CD4-positive, alpha-beta memory T cell (primary cell): ENCODE measurements around the gene PNMA6A. TPM values are rescaled to one million over a fixed set of nuclear protein-coding genes. Genes with fewer than 3 reads are reported as not detected.

Experiments
- CTCF ChIA-PET: fragments of 350-600 bp; sonication (Branson Sonifier 250); formaldehyde crosslinking; loops from one replicate; lab custom pipeline; 2021; ENCODE audit warnings: inconsistent platforms; ENCODE audit not compliant: partially characterized antibody; lab: Charles Lee
- POLR2A ChIA-PET: fragments of 350-600 bp; sonication (Branson Sonifier 250); formaldehyde crosslinking; loops from one replicate; lab custom pipeline; 2021; ENCODE audit not compliant: partially characterized antibody; lab: Charles Lee
- DNase-seq, 5 donors: peaks; one replicate each; pipeline versions ENCODE4 v3.0.0 to v3.0.0-alpha.2; 2020 to 2022; ENCODE audit warnings: mixed read lengths in 1 of 5
- H3K27ac ChIP-seq: one replicate; pipeline ENCODE4 v1.7.0; 2013; ENCODE audit warnings: low read depth, low read length
- H3K27me3 ChIP-seq: 2 replicates; pipeline ENCODE4 v1.7.0; 2013; ENCODE audit warnings: mild to moderate bottlenecking, low read length, moderate library complexity; ENCODE audit not compliant: insufficient read depth
- H3K36me3 ChIP-seq: 2 replicates; pipeline ENCODE4 v1.7.0; 2013; ENCODE audit warnings: mild to moderate bottlenecking, low read length, moderate library complexity; ENCODE audit not compliant: insufficient read depth
- H3K4me1 ChIP-seq: 2 replicates; pipeline ENCODE4 v1.7.0; 2013; ENCODE audit warnings: mild to moderate bottlenecking, low read length, moderate library complexity; ENCODE audit not compliant: insufficient read depth
- H3K4me3 ChIP-seq, 2 donors: one replicate each; pipeline ENCODE4 v1.7.0; 2013; ENCODE audit warnings: low read length in 2 of 2, mild to moderate bottlenecking in 1 of 2
- H3K9me3 ChIP-seq, 2 donors: one replicate each; pipeline ENCODE4 v1.7.0; 2013; ENCODE audit warnings: low read length in 2 of 2, control low read depth in 1 of 2; ENCODE audit not compliant: control insufficient read depth in 1 of 2
- H3K27ac Mint-ChIP-seq, 7 donors: one replicate each; pipeline ENCODE4 v1.8.0; 2020 to 2021; ENCODE audit warnings: mixed read lengths in 7 of 7, mild to moderate bottlenecking in 6 of 7, inconsistent platforms in 3 of 7, moderate library complexity in 3 of 7
- H3K27me3 Mint-ChIP-seq, 2 donors: one replicate each; pipeline ENCODE4 v1.8.0; 2020 to 2021; ENCODE audit warnings: mixed read lengths in 2 of 2
- H3K36me3 Mint-ChIP-seq, 2 donors: one replicate each; pipeline ENCODE4 v1.8.0; 2020 to 2021; ENCODE audit warnings: mixed read lengths in 2 of 2, inconsistent platforms in 1 of 2, mild to moderate bottlenecking in 1 of 2
- H3K4me1 Mint-ChIP-seq, 4 donors: one replicate each; pipeline ENCODE4 v1.8.0; 2020 to 2021; ENCODE audit warnings: mixed read lengths in 4 of 4, mild to moderate bottlenecking in 1 of 4
- H3K4me3 Mint-ChIP-seq, 8 donors: one replicate each; pipeline ENCODE4 v1.8.0; 2020 to 2021; ENCODE audit warnings: mixed read lengths in 8 of 8, mild to moderate bottlenecking in 7 of 8, moderate library complexity in 6 of 8, inconsistent platforms in 3 of 8
- H3K9me3 Mint-ChIP-seq, 8 donors: one replicate each; pipeline ENCODE4 v1.8.0; 2020 to 2021; ENCODE audit warnings: mixed read lengths in 8 of 8, mild to moderate bottlenecking in 5 of 8, inconsistent platforms in 3 of 8, moderate library complexity in 1 of 8
- intact Hi-C: fragments of 100-400 bp; cut with micrococcal nuclease; formaldehyde crosslinking; loops from one replicate; pipeline ENCODE4 v1.15.1; 2023
- polyA plus RNA-seq, 2 donors: library from polyadenylated mRNA; unstranded; fragments of 300-500 nt; fragmentation: Illumina TruSeq; gene quantifications; one replicate each; pipeline ENCODE4 v1.2.3, GENCODE V29; 2021
- total RNA-seq, 2 experiments: library from RNA; stranded (reverse); gene quantifications; one replicate each; pipeline ENCODE4 v1.2.3, GENCODE V29; 2021

Gene PNMA6A
- total and polyA plus RNA-seq, 4 experiments from 2014 or later: 0.08 to 0.23 TPM; not detected in 2

GRCh38 chrX:153049093-153049492 is 23.2 kb upstream of the PNMA6A start:
- ChIA-PET POLR2A (no interaction called here), CTCF (no interaction called here)
- Histone ChIP-seq H3K4me3 (no peak overlapping the region), H3K36me3 (no peaks in the 10 kb centered on the region), H3K9me3 (no peaks in the 10 kb centered on the region), H3K27ac (no peak overlapping the region), H3K27me3 (no peaks in the 10 kb centered on the region), H3K4me1 (no peaks in the 10 kb centered on the region)
- H3K4me1 Mint-ChIP-seq: no peaks in the 10 kb centered on the region
- intact Hi-C loops: no loop called here
- H3K9me3 Mint-ChIP-seq: peaks cover 0 to 29% (median 16%) of the 10 kb centered on the region in 8 donors
- H3K27ac Mint-ChIP-seq: no peak overlapping the region
- no peaks in the 10 kb centered on the region for H3K27me3 Mint-ChIP-seq
- H3K4me3 Mint-ChIP-seq: no peak overlapping the region
- H3K36me3 Mint-ChIP-seq: peaks cover 14 to 19% of the 10 kb centered on the region in 2 donors
- no peak for DNase-seq

GRCh38 chrX:153052534-153052933 is 19.7 kb upstream of the PNMA6A start:
- ChIA-PET POLR2A (no interaction called here), CTCF (no interaction called here)
- intact Hi-C loops: no loop called here
- H3K4me1 Mint-ChIP-seq: no peaks in the 10 kb centered on the region
- Histone ChIP-seq H3K9me3 (no peaks in the 10 kb centered on the region), H3K4me1 (no peaks in the 10 kb centered on the region), H3K36me3 (no peaks in the 10 kb centered on the region), H3K4me3 (no peak overlapping the region), H3K27ac (no peak overlapping the region), H3K27me3 (no peaks in the 10 kb centered on the region)
- H3K27ac Mint-ChIP-seq: no peak overlapping the region
- H3K36me3 Mint-ChIP-seq: peaks cover 14% of the 10 kb centered on the region in 2 donors
- H3K27me3 Mint-ChIP-seq: peaks cover 0 to 2% of the 10 kb centered on the region in 2 donors
- H3K4me3 Mint-ChIP-seq: no peak overlapping the region
- peaks cover 0 to 29% (median 15%) of the 10 kb centered on the region in 8 donors for H3K9me3 Mint-ChIP-seq
- no peak for DNase-seq

GRCh38 chrX:153055871-153056749 is 16.1 kb upstream of the PNMA6A start, which contains the start of gene PNMA3:
PNMA3 (plus strand) TSS chrX:153056470; CDS start chrX:153057056, 586 bp downstream.
- POLR2A ChIA-PET: no interaction called here
- no peaks in the 10 kb centered on the region for H3K36me3 ChIP-seq
- no peak within 1 kb of the TSS for H3K27ac ChIP-seq
- H3K4me1 Mint-ChIP-seq: no peaks in the 10 kb centered on the region
- intact Hi-C loops: no loop called here
- no peaks in the 10 kb centered on the region for H3K27me3 ChIP-seq
- H3K9me3 ChIP-seq: no peaks in the 10 kb centered on the region
- no peak for DNase-seq
- CTCF ChIA-PET: no interaction called here
- peaks cover 0 to under 1% (median 0%) of the 10 kb centered on the region in 8 donors for H3K9me3 Mint-ChIP-seq
- H3K27ac Mint-ChIP-seq: peak within 1 kb of the TSS in 1 of 7 donors; percentile 78
- peak within 1 kb of the TSS in 3 of 8 donors; percentile 8 to 59 (median 29) for H3K4me3 Mint-ChIP-seq
- H3K27me3 Mint-ChIP-seq: peaks cover 0 to 2% of the 10 kb centered on the region in 2 donors
- no peaks in the 10 kb centered on the region for H3K4me1 ChIP-seq
- H3K36me3 Mint-ChIP-seq: no peaks in the 10 kb centered on the region
- no peak within 1 kb of the TSS for H3K4me3 ChIP-seq

- H3K36me3 Mint-ChIP-seq: no peaks in the 10 kb centered on the region
- no peak for DNase-seq
- H3K4me1 ChIP-seq: no peaks in the 10 kb centered on the region
- H3K27me3 ChIP-seq: no peaks in the 10 kb centered on the region
- H3K27ac ChIP-seq: no peak overlapping the region
- intact Hi-C loops: no loop called here
- H3K4me1 Mint-ChIP-seq: no peaks in the 10 kb centered on the region
- H3K9me3 Mint-ChIP-seq: no peaks in the 10 kb centered on the region
- ChIA-PET POLR2A (no interaction called here), CTCF (no interaction called here)
- peaks cover 0 to 2% of the 10 kb centered on the region in 2 donors for H3K27me3 Mint-ChIP-seq
- no peak overlapping the region for H3K27ac Mint-ChIP-seq
- no peaks in the 10 kb centered on the region for H3K9me3 ChIP-seq
- H3K4me3 Mint-ChIP-seq: no peak overlapping the region
- no peak overlapping the region for H3K4me3 ChIP-seq
- H3K36me3 ChIP-seq: no peaks in the 10 kb centered on the region
These were observed 15.0 kb upstream of the PNMA6A start for GRCh38 chrX:153057281-153057680.

- Histone ChIP-seq H3K9me3 (no peaks in the 10 kb centered on the region), H3K4me3 (no peak overlapping the region), H3K27ac (no peak overlapping the region), H3K4me1 (no peaks in the 10 kb centered on the region), H3K27me3 (no peaks in the 10 kb centered on the region), H3K36me3 (no peaks in the 10 kb centered on the region)
- intact Hi-C loops: no loop called here
- ChIA-PET POLR2A (no interaction called here), CTCF (interaction anchor here (0.7 kb wide), 1 partner anchor 401 kb away, joined by 3 read pairs; no protein-coding TSS in a partner anchor)
- no peaks in the 10 kb centered on the region for H3K4me1 Mint-ChIP-seq
- H3K9me3 Mint-ChIP-seq: no peaks in the 10 kb centered on the region
- no peak overlapping the region for H3K27ac Mint-ChIP-seq
- DNase-seq: no peak
- H3K4me3 Mint-ChIP-seq: no peak overlapping the region
- H3K36me3 Mint-ChIP-seq: no peaks in the 10 kb centered on the region
- peaks cover 0 to 2% of the 10 kb centered on the region in 2 donors for H3K27me3 Mint-ChIP-seq
These were observed 12.8 kb upstream of the PNMA6A start for GRCh38 chrX:153059191-153060094.

- ChIA-PET CTCF (no interaction called here), POLR2A (no interaction called here)
- peaks cover 0 to 2% of the 10 kb centered on the region in 2 donors for H3K27me3 Mint-ChIP-seq
These were observed 12.2 kb upstream of the PNMA6A start for GRCh38 chrX:153060095-153060445.

GRCh38 chrX:153061732-153062131 is 10.5 kb upstream of the PNMA6A start:
- Histone ChIP-seq H3K4me3 (no peak overlapping the region), H3K4me1 (no peaks in the 10 kb centered on the region), H3K27me3 (no peaks in the 10 kb centered on the region), H3K27ac (no peak overlapping the region), H3K36me3 (no peaks in the 10 kb centered on the region), H3K9me3 (no peaks in the 10 kb centered on the region)
- H3K9me3 Mint-ChIP-seq: no peaks in the 10 kb centered on the region
- CTCF ChIA-PET: no interaction called here
- H3K27me3 Mint-ChIP-seq: no peaks in the 10 kb centered on the region
- H3K36me3 Mint-ChIP-seq: no peaks in the 10 kb centered on the region
- no peak overlapping the region for H3K27ac Mint-ChIP-seq
- no peaks in the 10 kb centered on the region for H3K4me1 Mint-ChIP-seq
- POLR2A ChIA-PET: no interaction called here
- intact Hi-C loops: no loop called here
- no peak for DNase-seq
- no peak overlapping the region for H3K4me3 Mint-ChIP-seq

More at GRCh38 chrX:153060095-153060445, 12.2 kb upstream of the PNMA6A start:
- Mint-ChIP-seq H3K4me3 (no peak overlapping the region), H3K9me3 (no peaks in the 10 kb centered on the region), H3K4me1 (no peaks in the 10 kb centered on the region), H3K36me3 (no peaks in the 10 kb centered on the region), H3K27ac (no peak overlapping the region)
- no peak for DNase-seq
- no peak overlapping the region for H3K4me3 ChIP-seq
- H3K27ac ChIP-seq: no peak overlapping the region
- intact Hi-C loops: no loop called here
- no peaks in the 10 kb centered on the region for H3K4me1 ChIP-seq
- no peaks in the 10 kb centered on the region for H3K27me3 ChIP-seq
- no peaks in the 10 kb centered on the region for H3K36me3 ChIP-seq
- H3K9me3 ChIP-seq: no peaks in the 10 kb centered on the region
